Hematopoietic multipotent progenitor cell treated with erythropoietin and hydrocortisone succinate and interleukin-3 and kit ligand, for 8 days (in vitro differentiated cells): ENCODE results near the gene SYT3.

ENCODE experiments used
- DNase-seq: peaks from one replicate; pipeline ENCODE4 v3.0.0-alpha.2; 2015

SYT3 gene

GRCh38 chr19:50639121-50640112 lies at the start of gene SYT3:
Gene SYT3, minus strand, starts transcription at chr19:50639881. Its CDS starts 2,470 bp downstream, at chr19:50637411.
- DNase-seq = peak; percentile 37

DNA sequence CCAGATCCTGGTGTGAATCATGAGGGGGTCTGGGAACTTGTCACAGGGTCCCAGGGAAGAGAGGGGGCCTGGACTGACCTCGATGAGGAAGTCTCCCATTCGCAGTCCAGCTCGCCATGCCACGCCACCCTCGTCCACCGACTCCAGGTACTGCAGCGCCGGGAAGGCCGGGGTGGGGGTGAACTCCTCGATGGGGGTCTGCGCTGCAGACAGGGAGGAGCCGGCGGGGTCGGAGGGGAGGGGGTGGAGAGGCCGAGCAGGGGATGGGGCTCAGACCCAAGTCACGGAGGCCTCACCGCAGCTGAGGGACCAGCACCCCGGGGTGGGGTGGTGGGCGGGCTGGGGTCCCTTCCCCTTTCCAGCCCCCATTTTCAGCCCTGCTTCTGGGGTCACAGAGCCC lies 49.1 kb upstream of the SYT3 start:
- no peak for DNase-seq

GRCh38 chr19:50686310-50687032 lies 46.8 kb upstream of the SYT3 start:
- DNase-seq = no peak

GRCh38 chr19:50679177-50680125 lies 39.8 kb upstream of the SYT3 start:
- peak; percentile 83 for DNase-seq

DNA sequence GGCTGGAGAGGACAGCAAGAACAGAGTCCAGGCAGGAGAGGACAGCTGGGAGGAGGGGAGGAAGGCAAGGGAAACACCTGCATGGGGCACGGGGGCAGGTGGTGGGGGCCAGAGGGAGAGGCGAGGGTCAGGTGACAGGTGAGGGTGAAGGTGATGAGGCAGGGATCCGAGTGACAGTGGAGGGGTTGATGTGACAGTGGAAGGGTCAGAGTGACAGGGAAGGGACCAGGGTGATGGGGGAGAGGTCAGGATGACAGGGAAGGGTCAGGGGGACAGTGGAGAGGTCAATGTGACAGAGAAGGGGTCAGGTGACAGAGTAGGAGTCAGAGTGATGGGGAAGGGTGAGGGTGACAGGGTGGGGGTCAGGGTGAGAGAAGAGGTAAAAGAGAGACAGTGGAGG lies 38.6 kb upstream of the SYT3 start:
- DNase-seq = no peak

DNA sequence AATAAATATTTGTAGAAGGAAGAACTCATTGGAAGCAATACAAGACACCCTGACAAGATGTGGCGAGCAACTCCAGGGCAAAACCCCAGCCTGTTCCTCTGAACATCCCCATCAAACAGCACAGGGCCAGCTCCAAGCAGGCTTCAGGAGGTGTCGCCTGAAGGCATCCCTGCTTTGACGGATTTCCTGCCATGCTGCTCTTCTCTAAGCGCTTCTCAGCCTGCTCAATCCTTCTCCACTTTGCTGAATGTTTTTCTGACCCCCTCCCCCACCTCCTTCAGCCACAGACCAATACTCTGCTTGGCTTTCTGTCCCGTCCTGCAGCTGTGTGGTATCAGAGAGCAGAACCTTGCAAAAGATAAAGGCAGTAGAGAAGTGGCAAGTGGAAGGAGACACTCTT lies 38.0 kb upstream of the SYT3 start:
- no peak for DNase-seq

GRCh38 chr19:50676625-50677197 lies 37.0 kb upstream of the SYT3 start:
- DNase-seq = no peak

GRCh38 chr19:50673118-50673517 lies 33.4 kb upstream of the SYT3 start:
- no peak for DNase-seq

DNA sequence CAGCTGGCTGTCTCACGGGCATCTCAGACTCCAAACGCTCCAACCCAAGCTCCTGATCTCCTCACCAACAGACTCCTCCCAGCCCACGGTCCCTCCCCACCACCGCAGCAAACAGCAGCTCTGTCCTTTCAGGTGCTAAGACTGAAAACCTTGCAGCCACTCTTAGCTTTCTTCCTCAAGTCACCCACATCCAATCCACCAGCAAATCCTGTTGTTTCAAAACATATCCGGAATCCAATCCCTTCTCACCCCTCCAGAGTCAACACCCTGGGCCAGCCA lies 30.4 kb upstream of the SYT3 start:
- DNase-seq = no peak

- DNase-seq = peak; percentile 49
Measured at GRCh38 chr19:50669302-50670101, 29.8 kb upstream of the SYT3 start.

DNA sequence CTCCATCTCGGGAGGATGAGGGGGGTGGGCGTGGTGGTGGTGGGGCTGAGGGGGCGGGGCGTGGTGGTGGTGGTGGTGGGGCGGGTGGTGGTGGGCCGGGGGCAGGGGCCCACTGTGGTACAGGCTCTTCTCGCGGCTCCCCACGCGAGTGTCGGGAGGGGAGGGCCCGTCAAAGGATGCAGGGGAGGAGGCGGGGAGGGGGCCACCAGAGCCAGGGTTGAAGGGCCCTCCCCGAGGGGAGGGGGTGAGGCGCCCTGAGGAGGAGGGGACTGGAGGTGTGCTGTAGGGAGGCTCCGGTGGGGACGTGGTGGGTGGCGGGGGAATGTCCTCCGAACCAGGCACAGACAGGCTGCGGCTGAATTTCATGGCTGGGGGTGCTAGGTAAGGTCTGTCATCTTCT lies 29.2 kb upstream of the SYT3 start:
- no peak for DNase-seq

DNA sequence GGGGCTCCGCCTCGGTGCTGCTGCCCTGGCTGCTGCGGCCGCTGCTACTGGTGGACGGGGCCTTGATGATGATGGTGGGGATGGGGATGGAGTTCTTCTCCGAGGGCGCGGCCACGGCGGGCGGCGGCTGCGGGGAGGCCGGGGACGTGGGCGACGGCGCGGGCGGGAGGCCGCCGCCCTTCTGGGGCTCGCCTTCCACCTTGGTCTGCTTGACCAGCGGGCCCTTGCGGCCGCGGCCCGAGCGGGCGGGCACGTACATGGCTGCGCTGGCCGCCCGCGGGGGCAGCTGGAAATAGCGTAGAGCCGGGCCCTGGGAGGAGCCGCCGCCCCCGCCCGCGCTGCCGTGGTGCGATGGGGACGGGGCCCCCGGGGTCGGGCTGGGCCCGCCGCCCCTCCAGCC lies 28.7 kb upstream of the SYT3 start:
- DNase-seq = no peak

DNA sequence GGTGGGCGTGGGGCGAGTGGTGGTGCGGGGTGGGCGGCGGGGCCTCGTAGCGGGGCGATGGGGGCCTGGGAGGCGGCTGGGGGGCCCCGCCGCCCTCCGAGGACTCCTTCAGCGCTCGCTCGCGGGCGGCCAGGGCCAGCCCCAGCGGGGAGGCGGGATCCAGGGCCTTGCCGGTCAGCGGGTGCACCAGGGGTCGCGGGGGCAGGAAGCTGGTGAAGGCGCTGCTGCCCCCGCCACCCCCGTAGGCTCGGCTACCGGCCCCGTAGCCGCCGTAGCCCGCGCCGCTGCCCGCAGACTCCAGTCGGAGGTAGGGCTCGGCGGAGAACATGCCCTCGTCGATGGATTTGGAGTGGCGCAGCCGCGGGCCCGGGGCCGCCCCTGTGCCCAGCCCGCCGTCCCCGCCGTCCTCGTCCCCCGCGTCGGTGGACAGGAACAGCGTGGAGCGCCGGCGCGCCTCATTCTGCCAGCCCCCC lies 28.1 kb upstream of the SYT3 start:
- DNase-seq = no peak

- no peak for DNase-seq
Measured at GRCh38 chr19:50667177-50667758, 27.6 kb upstream of the SYT3 start.

DNA sequence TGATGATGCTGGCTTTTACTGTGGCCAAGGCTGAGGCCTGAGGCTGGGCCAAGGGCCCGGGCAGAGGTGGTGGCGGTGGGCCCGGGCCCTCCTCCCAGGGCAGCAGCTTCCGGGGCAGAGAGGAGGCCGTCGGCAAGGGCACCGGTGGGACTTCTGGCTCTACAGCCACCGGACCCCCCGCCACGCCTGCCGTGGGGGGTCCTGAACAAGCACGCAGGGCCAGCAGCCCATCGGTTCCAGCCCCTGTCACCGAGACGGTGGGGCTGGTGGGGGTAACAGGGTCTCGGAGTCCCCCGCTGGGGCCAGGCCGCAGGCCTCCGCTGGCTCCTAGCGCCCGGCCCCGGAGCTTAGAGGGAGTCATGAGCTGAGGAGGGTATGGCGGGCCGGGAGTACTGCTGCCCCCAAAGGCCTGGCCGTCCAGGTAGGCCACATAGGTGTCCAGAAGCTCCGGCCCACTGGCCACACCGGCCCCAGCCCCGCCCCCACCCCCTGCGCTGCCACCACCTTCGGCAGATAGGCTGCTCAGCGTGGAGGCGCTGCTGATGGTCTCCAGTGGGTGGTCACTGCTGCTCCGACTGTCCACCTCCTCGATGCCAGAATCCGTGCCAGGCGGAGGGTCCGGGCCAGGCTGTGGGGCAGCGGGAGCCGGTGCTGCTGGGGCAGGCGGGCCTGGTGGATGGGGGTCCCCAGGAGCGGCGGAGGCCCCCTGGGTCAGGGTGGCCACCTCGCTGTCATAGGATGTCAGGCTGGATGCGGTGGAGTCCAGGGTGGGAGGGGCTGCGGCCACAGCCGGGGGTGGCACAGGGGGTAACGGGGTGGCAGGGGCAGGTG lies 26.9 kb upstream of the SYT3 start:
- DNase-seq = no peak

GRCh38 chr19:50664204-50664603 lies 24.5 kb upstream of the SYT3 start:
- no peak for DNase-seq

DNA sequence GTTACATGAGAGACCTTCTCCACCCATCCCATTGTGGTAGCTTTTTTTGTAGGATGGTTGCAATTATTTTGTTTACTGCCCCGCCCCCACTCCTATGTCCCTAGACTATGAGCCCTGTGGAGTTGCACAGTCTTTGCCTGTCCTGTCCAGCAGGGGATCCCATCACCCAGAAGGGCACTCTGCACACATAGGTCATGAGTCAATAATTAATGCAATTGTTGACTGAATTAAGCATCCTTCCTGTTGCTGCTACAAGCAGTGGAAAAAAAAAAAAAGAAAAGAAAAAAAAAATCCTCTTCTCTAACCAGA lies 23.8 kb upstream of the SYT3 start:
- DNase-seq = peak; percentile 37

DNA sequence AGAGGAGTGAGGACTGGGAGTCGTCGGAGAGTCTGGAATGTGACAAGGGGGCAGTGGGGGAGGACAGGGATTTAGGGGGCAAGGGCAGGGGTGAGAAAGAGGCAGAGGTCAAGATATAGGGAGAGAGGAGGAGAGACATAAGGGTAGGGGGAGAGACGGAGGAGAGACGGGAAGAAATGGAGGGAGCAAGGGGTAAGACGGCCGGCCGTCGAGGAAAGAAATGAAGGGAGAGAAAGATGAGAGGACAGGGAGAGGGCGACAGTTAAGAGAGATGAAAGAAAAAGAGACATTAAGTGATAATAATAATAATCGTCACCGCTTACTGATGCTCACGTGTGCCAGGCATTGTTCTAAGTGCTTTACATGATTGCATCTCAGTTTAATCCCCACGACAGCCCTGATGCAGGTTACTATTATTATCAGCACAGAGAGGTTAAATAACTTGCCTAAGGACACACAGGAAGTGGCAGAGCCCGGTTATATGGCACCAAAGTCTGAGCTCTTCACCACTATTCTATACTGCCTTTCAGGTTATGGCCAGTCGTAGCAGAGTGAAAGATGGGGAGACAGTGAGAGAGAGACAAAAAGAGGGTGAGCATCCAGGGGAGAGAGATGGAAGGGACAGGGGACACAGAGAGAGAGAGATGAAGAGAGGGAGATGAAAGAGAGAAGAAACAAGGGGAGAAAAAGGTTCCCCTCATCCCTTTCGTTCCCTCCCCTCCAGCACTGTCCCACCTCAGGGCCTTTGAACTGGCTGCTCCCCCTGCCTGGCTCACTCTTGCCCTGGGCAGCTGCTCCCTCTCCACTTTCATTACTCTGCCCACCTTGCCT lies 23.2 kb upstream of the SYT3 start:
- no peak for DNase-seq

DNA sequence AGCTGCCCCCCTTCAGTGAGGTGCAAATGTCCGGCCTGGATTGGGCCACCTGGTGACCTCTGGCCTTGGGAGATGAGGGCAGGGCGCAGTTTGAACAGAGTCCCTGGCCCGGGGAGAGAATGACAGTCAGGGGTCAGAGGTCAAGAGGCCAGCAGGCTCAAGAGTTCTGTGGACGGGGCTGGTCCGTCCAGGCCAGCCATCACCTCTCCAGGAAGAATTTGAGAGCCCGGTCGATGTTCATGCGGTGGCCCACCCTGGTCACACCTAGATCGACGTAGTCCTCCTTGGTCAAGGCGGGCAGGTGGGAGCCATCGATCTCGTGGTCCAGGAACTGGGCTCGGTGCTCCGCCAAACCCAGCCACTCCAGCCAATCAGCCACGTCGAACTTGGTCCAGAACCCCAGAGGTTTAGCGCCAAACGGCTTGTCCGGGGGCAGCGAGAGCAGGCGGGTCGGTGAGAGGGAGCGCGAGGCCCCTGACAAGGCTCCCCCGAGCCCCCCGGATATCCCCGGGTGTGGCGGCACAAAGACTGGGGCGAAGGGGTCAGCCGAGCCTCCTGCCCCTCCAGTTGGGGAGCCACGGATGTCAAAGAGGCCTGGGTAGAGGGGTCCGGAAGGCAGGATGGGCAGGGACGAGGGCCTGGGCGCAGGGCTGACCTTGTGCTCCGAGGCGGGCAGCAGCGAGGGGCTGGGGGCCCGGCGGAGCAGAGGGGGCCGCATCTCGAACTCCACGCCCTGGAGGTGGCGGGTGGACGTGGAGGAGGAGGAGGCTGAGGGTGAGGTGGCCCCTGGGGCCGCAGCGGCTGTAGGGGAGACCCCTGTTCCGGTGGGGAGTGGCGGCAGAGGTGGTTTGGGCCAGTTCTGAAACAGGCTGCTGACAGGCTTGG lies 22.3 kb upstream of the SYT3 start:
- no peak for DNase-seq
